ENCODE measurements around the gene KAT14. TPM values are rescaled to one million over a fixed set of nuclear protein-coding genes. Genes with fewer than 3 reads are reported as not detected.
"Not testable (repeated sequence)": the region's sequence is repeated elsewhere in the genome, so short reads cannot be mapped to it uniquely, and the experiment has no call there.

KAT14 gene
- total and polyA plus RNA-seq, 5 donors from 2014 or later, result 7.4 to 15.9 (median 10.3) TPM

GRCh38 chr20:18093388-18093787 lies 44.3 kb upstream of the KAT14 start:
- Histone ChIP-seq H3K4me3 (ENCODE audit: low read depth, low read length) (no peak overlapping the region), H3K9me3 (ENCODE audit: control insufficient read depth in 2 of 2, low read length in 2 of 2) (no peaks in the 10 kb centered on the region), H3K4me1 (ENCODE audit: control insufficient read depth, insufficient read depth, low read length, poor library complexity, severe bottlenecking) (no peaks in the 10 kb centered on the region), H3K27me3 (ENCODE audit: control insufficient read depth, insufficient read depth, low read length) (no peaks in the 10 kb centered on the region), H3K27ac (ENCODE audit: insufficient read depth, low read length, poor library complexity, severe bottlenecking) (no peak overlapping the region), H3K36me3 (ENCODE audit: control insufficient read depth, insufficient read depth, low read length) (no peaks in the 10 kb centered on the region)
- ATAC-seq (ENCODE audit: low read depth in 2 of 2) (no peak), DNase-seq (no peak)
- H3K27me3 Mint-ChIP-seq, result peaks cover 9% of the 10 kb centered on the region
- H3K36me3 Mint-ChIP-seq, result no peaks in the 10 kb centered on the region
- peaks cover 0 to 4% (median 0%) of the 10 kb centered on the region in 4 donors for H3K4me1 Mint-ChIP-seq
- H3K9me3 Mint-ChIP-seq, result peaks cover 0 to 1% (median 0%) of the 10 kb centered on the region in 7 donors
- H3K4me3 Mint-ChIP-seq, result no peak overlapping the region
- H3K27ac Mint-ChIP-seq, result no peak overlapping the region

- Histone ChIP-seq H3K4me3 (ENCODE audit: low read depth, low read length) (no peak overlapping the region), H3K9me3 (ENCODE audit: control insufficient read depth in 2 of 2, low read length in 2 of 2) (no peaks in the 10 kb centered on the region), H3K4me1 (ENCODE audit: control insufficient read depth, insufficient read depth, low read length, poor library complexity, severe bottlenecking) (no peaks in the 10 kb centered on the region), H3K27ac (ENCODE audit: insufficient read depth, low read length, poor library complexity, severe bottlenecking) (no peak overlapping the region), H3K36me3 (ENCODE audit: control insufficient read depth, insufficient read depth, low read length) (no peaks in the 10 kb centered on the region), H3K27me3 (ENCODE audit: control insufficient read depth, insufficient read depth, low read length) (no peaks in the 10 kb centered on the region)
- no peaks in the 10 kb centered on the region for H3K36me3 Mint-ChIP-seq
- H3K27me3 Mint-ChIP-seq, result peaks cover 8% of the 10 kb centered on the region
- no peak overlapping the region for H3K27ac Mint-ChIP-seq
- no peak overlapping the region for H3K4me3 Mint-ChIP-seq
- no peak for ATAC-seq (ENCODE audit: low read depth in 2 of 2)
- peaks cover 0 to 4% (median 0%) of the 10 kb centered on the region in 4 donors for H3K4me1 Mint-ChIP-seq
- H3K9me3 Mint-ChIP-seq, result peaks cover 0 to 1% (median 0%) of the 10 kb centered on the region in 7 donors
- DNase-seq, result no peak
Observed at GRCh38 chr20:18094191-18094590, 43.5 kb upstream of the KAT14 start.

- not testable (repeated sequence) for H3K27me3 ChIP-seq (ENCODE audit: control insufficient read depth, insufficient read depth, low read length); H3K36me3 Mint-ChIP-seq; DNase-seq; H3K27ac ChIP-seq (ENCODE audit: insufficient read depth, low read length, poor library complexity, severe bottlenecking); H3K4me3 ChIP-seq (ENCODE audit: low read depth, low read length); ATAC-seq (ENCODE audit: low read depth in 2 of 2); H3K36me3 ChIP-seq (ENCODE audit: control insufficient read depth, insufficient read depth, low read length); H3K27ac Mint-ChIP-seq; H3K4me1 ChIP-seq (ENCODE audit: control insufficient read depth, insufficient read depth, low read length, poor library complexity, severe bottlenecking); H3K4me1 Mint-ChIP-seq; H3K4me3 Mint-ChIP-seq; H3K9me3 Mint-ChIP-seq; H3K9me3 ChIP-seq (ENCODE audit: control insufficient read depth in 2 of 2, low read length in 2 of 2)
- H3K27me3 Mint-ChIP-seq, result peaks cover 18% of the 10 kb centered on the region
Observed at GRCh38 chr20:18100569-18100968, 37.1 kb upstream of the KAT14 start.

GRCh38 chr20:18101125-18101810 lies 36.4 kb upstream of the KAT14 start:
- H3K27ac Mint-ChIP-seq, result peak overlapping the region in 1 of 3 donors; percentile 58
- H3K9me3 ChIP-seq (ENCODE audit: control insufficient read depth in 2 of 2, low read length in 2 of 2), result no peaks in the 10 kb centered on the region
- H3K4me1 ChIP-seq (ENCODE audit: control insufficient read depth, insufficient read depth, low read length, poor library complexity, severe bottlenecking), result no peaks in the 10 kb centered on the region
- no peaks in the 10 kb centered on the region for H3K36me3 Mint-ChIP-seq
- no peak overlapping the region for H3K27ac ChIP-seq (ENCODE audit: insufficient read depth, low read length, poor library complexity, severe bottlenecking)
- peaks cover 0 to 1% (median 0%) of the 10 kb centered on the region in 7 donors for H3K9me3 Mint-ChIP-seq
- H3K4me1 Mint-ChIP-seq, result no peaks in the 10 kb centered on the region
- no peak for ATAC-seq (ENCODE audit: low read depth in 2 of 2)
- peaks cover 18% of the 10 kb centered on the region for H3K27me3 Mint-ChIP-seq
- DNase-seq, result no peak
- no peak overlapping the region for H3K4me3 Mint-ChIP-seq
- no peaks in the 10 kb centered on the region for H3K27me3 ChIP-seq (ENCODE audit: control insufficient read depth, insufficient read depth, low read length)
- H3K36me3 ChIP-seq (ENCODE audit: control insufficient read depth, insufficient read depth, low read length), result no peaks in the 10 kb centered on the region
- no peak overlapping the region for H3K4me3 ChIP-seq (ENCODE audit: low read depth, low read length)

GRCh38 chr20:18103497-18103896 lies 34.2 kb upstream of the KAT14 start:
- Histone ChIP-seq H3K4me1 (ENCODE audit: control insufficient read depth, insufficient read depth, low read length, poor library complexity, severe bottlenecking) (no peaks in the 10 kb centered on the region), H3K36me3 (ENCODE audit: control insufficient read depth, insufficient read depth, low read length) (no peaks in the 10 kb centered on the region), H3K9me3 (ENCODE audit: control insufficient read depth in 2 of 2, low read length in 2 of 2) (no peaks in the 10 kb centered on the region), H3K27me3 (ENCODE audit: control insufficient read depth, insufficient read depth, low read length) (no peaks in the 10 kb centered on the region), H3K27ac (ENCODE audit: insufficient read depth, low read length, poor library complexity, severe bottlenecking) (no peak overlapping the region), H3K4me3 (ENCODE audit: low read depth, low read length) (no peak overlapping the region)
- DNase-seq, result no peak
- Mint-ChIP-seq H3K36me3 (no peaks in the 10 kb centered on the region), H3K9me3 (peaks cover 0 to 2% (median 0%) of the 10 kb centered on the region in 7 donors), H3K4me1 (no peaks in the 10 kb centered on the region), H3K27me3 (peaks cover 18% of the 10 kb centered on the region), H3K4me3 (no peak overlapping the region), H3K27ac (no peak overlapping the region)
- no peak for ATAC-seq (ENCODE audit: low read depth in 2 of 2)

- Histone ChIP-seq H3K27ac (ENCODE audit: insufficient read depth, low read length, poor library complexity, severe bottlenecking) (no peak overlapping the region), H3K4me3 (ENCODE audit: low read depth, low read length) (no peak overlapping the region), H3K27me3 (ENCODE audit: control insufficient read depth, insufficient read depth, low read length) (peaks cover 2% of the 10 kb centered on the region), H3K36me3 (ENCODE audit: control insufficient read depth, insufficient read depth, low read length) (no peaks in the 10 kb centered on the region), H3K9me3 (ENCODE audit: control insufficient read depth in 2 of 2, low read length in 2 of 2) (no peaks in the 10 kb centered on the region), H3K4me1 (ENCODE audit: control insufficient read depth, insufficient read depth, low read length, poor library complexity, severe bottlenecking) (no peaks in the 10 kb centered on the region)
- H3K36me3 Mint-ChIP-seq, result no peaks in the 10 kb centered on the region
- H3K4me1 Mint-ChIP-seq, result no peaks in the 10 kb centered on the region
- DNase-seq, result no peak
- H3K27me3 Mint-ChIP-seq, result peaks cover 17% of the 10 kb centered on the region
- peaks cover 0 to 6% (median 1%) of the 10 kb centered on the region in 7 donors for H3K9me3 Mint-ChIP-seq
- no peak overlapping the region for H3K4me3 Mint-ChIP-seq
- ATAC-seq (ENCODE audit: low read depth in 2 of 2), result no peak
- no peak overlapping the region for H3K27ac Mint-ChIP-seq
Observed at GRCh38 chr20:18108326-18108725, 29.3 kb upstream of the KAT14 start.

GRCh38 chr20:18128574-18128973 lies 9.1 kb upstream of the KAT14 start:
- H3K27ac ChIP-seq (ENCODE audit: insufficient read depth, low read length, poor library complexity, severe bottlenecking); H3K4me3 Mint-ChIP-seq; H3K36me3 ChIP-seq (ENCODE audit: control insufficient read depth, insufficient read depth, low read length); H3K27me3 ChIP-seq (ENCODE audit: control insufficient read depth, insufficient read depth, low read length); H3K9me3 Mint-ChIP-seq; ATAC-seq (ENCODE audit: low read depth in 2 of 2); H3K4me3 ChIP-seq (ENCODE audit: low read depth, low read length); H3K9me3 ChIP-seq (ENCODE audit: control insufficient read depth in 2 of 2, low read length in 2 of 2); H3K36me3 Mint-ChIP-seq; H3K4me1 Mint-ChIP-seq; H3K4me1 ChIP-seq (ENCODE audit: control insufficient read depth, insufficient read depth, low read length, poor library complexity, severe bottlenecking): not testable (repeated sequence)
- peaks cover 27% of the 10 kb centered on the region for H3K27me3 Mint-ChIP-seq
- H3K27ac Mint-ChIP-seq, result peak overlapping the region in 2 of 3 donors; percentile 0 to 7
- peak in 1 of 3 donors; percentile 37 for DNase-seq

- Mint-ChIP-seq H3K9me3 (peaks cover 0 to 1% (median 0%) of the 10 kb centered on the region in 7 donors), H3K4me1 (peaks cover 4 to 16% (median 7%) of the 10 kb centered on the region in 4 donors), H3K27ac (no peak overlapping the region), H3K36me3 (no peaks in the 10 kb centered on the region), H3K4me3 (peak overlapping the region in 1 of 4 donors; percentile 13), H3K27me3 (peaks cover 27% of the 10 kb centered on the region)
- ATAC-seq (ENCODE audit: low read depth in 2 of 2) (no peak), DNase-seq (no peak)
- H3K4me1 ChIP-seq (ENCODE audit: control insufficient read depth, insufficient read depth, low read length, poor library complexity, severe bottlenecking), result peaks cover 7% of the 10 kb centered on the region
- no peak overlapping the region for H3K4me3 ChIP-seq (ENCODE audit: low read depth, low read length)
- no peak overlapping the region for H3K27ac ChIP-seq (ENCODE audit: insufficient read depth, low read length, poor library complexity, severe bottlenecking)
- H3K27me3 ChIP-seq (ENCODE audit: control insufficient read depth, insufficient read depth, low read length), result no peaks in the 10 kb centered on the region
- no peaks in the 10 kb centered on the region for H3K9me3 ChIP-seq (ENCODE audit: control insufficient read depth in 2 of 2, low read length in 2 of 2)
- H3K36me3 ChIP-seq (ENCODE audit: control insufficient read depth, insufficient read depth, low read length), result no peaks in the 10 kb centered on the region
Observed at GRCh38 chr20:18132663-18133062, 5.0 kb upstream of the KAT14 start.
